ENCODE measurements around the gene SLFN12.

GRCh38 chr17:35428229-35428628, 4.1 kb downstream of the SLFN12 start:
- TF ChIP-seq CTCF (conservative IDR thresholded peaks at IDR 0.05; ENCODE audit: low read depth, low read length) (no peak), EZH2 (IDR thresholded peaks at IDR 0.05; ENCODE audit: low read length, unreplicated experiment) (no peak)
